A673 (cell line): ENCODE measurements around the gene C9orf50. TPM values are rescaled to one million over a fixed set of nuclear protein-coding genes. Genes with fewer than 3 reads are reported as not detected.

ENCODE experiments used
- BruUV-seq: library from RNA; stranded (reverse); fragments of 400-500 nt; replicated peaks from 2 replicates; lab custom pipeline; 2021; lab: Mats Ljungman, UMichigan
- CTCF ChIA-PET: fragments of 300-600 bp; sonication (Branson Sonifier 250); formaldehyde crosslinking; loops from one replicate; lab custom pipeline; 2022; ENCODE audit warnings: antibody characterized with exemption; lab: Charles Lee
- POLR2A ChIA-PET: fragments of 300-600 bp; sonication (Branson Sonifier 250); formaldehyde crosslinking; loops from one replicate; lab custom pipeline; 2022; ENCODE audit warnings: antibody characterized with exemption; ENCODE audit not compliant: low non-redundant PET; lab: Charles Lee
- DNase-seq: peaks from one replicate; pipeline ENCODE4 v3.0.0-alpha.2; 2015; ENCODE audit warnings: low spot score
- H3K27ac ChIP-seq: fragments of 200-600 bp; sonication (generic); 2 replicates; pipeline ENCODE4 v1.5.1; 2016; ENCODE audit warnings: mixed run types, low read depth, mild to moderate bottlenecking, mixed read lengths, antibody characterized with exemption, low read length; ENCODE audit not compliant: poor library complexity, severe bottlenecking
- H3K27me3 ChIP-seq: fragments of 200-600 bp; sonication (generic); replicated peaks from 2 replicates; pipeline ENCODE4 v1.6.1; 2017; ENCODE audit warnings: mixed run types, low read depth, mild to moderate bottlenecking, mixed read lengths, antibody characterized with exemption, low read length; ENCODE audit not compliant: insufficient read depth, poor library complexity
- H3K36me3 ChIP-seq: fragments of 200-600 bp; sonication (generic); 2 replicates; pipeline ENCODE4 v1.6.1; 2016; ENCODE audit warnings: mixed run types, mild to moderate bottlenecking, mixed read lengths, antibody characterized with exemption, low read length; ENCODE audit not compliant: insufficient read depth, poor library complexity, severe bottlenecking
- H3K4me1 ChIP-seq: fragments of 200-600 bp; sonication (generic); 2 replicates; pipeline ENCODE4 v1.6.1; 2017; ENCODE audit warnings: mixed run types, mild to moderate bottlenecking, mixed read lengths, antibody characterized with exemption, low read length; ENCODE audit not compliant: insufficient read depth, poor library complexity, severe bottlenecking
- H3K4me3 ChIP-seq: fragments of 200-600 bp; sonication (generic); 2 replicates; pipeline ENCODE4 v1.5.1; 2016; ENCODE audit warnings: low read depth, mixed run types, mild to moderate bottlenecking, mixed read lengths, low read length; ENCODE audit not compliant: poor library complexity, severe bottlenecking
- H3K9me3 ChIP-seq: fragments of 200-600 bp; sonication (generic); 2 replicates; pipeline ENCODE4 v1.6.1; 2016; ENCODE audit warnings: mixed run types, low read depth, mild to moderate bottlenecking, mixed read lengths, antibody characterized with exemption, low read length; ENCODE audit not compliant: poor library complexity, severe bottlenecking
- EZH2 ChIP-seq: fragments of 200-600 bp; sonication (generic); IDR thresholded peaks from 2 replicates; pipeline ENCODE4 v1.6.1; 2017; ENCODE audit warnings: borderline replicate concordance, low read depth, mild to moderate bottlenecking, mixed read lengths, antibody characterized with exemption, low read length; ENCODE audit not compliant: poor library complexity, severe bottlenecking
- intact Hi-C: fragments of 100-400 bp; cut with micrococcal nuclease; formaldehyde crosslinking; loops from one replicate; pipeline ENCODE4 v1.10.0; 2022; ENCODE audit not compliant: unreplicated experiment
- total RNA-seq: library from RNA; stranded (reverse); gene quantifications from 2 replicates; pipeline ENCODE4 v1.2.3, GENCODE V29; 2021
- TF ChIP-seq, protein P1 (sequence below): fragments of 300-800, 200-600 bp; sonication (generic); conservative IDR thresholded peaks from 2 replicates; pipeline ENCODE4 v1.5.1; 2017; ENCODE audit warnings: low read depth, mild to moderate bottlenecking, antibody characterized with exemption, low read length, moderate library complexity, mixed read lengths

The C9orf50 gene
- total RNA-seq, 1 experiment from 2014 or later: not detected

DNA sequence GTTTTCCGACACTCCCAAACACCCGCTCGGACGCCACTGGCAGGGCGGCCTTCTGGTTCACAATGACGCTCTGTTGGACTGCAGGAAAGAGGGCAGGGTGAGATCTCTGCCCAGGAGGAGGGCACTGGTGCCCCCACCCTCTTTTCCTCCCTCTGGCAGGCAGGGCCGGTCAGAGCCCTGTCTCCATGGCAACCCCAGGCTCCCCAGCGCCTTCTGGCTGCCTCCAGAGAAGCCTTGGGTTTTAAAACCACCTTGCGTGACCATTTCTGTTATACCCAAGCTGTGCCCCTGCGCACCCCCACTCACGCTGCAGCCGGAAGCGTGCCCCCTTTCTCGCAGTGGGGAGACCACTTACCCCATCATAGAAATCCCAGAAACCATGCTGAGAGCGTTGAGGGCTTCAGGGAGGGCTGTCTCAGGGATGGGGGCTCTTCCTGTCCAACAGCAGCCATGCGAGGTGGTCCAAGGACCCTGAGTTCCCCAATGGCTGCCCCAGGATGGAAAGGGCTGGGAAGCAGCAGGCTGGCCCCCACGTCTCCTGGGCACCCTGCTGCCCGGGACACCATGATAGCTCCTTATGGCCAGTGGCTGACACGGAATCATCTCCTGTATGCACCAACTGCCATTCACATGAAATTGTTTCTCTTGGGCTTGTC is 7.3 kb downstream of the C9orf50 start:
- BruUV-seq: no TSS peak
- H3K4me3 ChIP-seq: no peak overlapping the region
- H3K4me1 ChIP-seq: peaks cover 28% of the 10 kb centered on the region
- CTCF ChIA-PET: interaction anchor here (0.5 to 1.8 kb wide), 3 partner anchors 11 to 482 kb away, joined by 3 to 9 read pairs (median 4); no protein-coding TSS in a partner anchor
- H3K27ac ChIP-seq: no peak overlapping the region
- DNase-seq: no peak
- intact Hi-C loops: loop anchor here (5.0 kb wide), 2 partner anchors 291 to 606 kb away; no protein-coding TSS in a partner anchor
- TF ChIP-seq EZH2: no peak
- TF ChIP-seq, protein P1, sequence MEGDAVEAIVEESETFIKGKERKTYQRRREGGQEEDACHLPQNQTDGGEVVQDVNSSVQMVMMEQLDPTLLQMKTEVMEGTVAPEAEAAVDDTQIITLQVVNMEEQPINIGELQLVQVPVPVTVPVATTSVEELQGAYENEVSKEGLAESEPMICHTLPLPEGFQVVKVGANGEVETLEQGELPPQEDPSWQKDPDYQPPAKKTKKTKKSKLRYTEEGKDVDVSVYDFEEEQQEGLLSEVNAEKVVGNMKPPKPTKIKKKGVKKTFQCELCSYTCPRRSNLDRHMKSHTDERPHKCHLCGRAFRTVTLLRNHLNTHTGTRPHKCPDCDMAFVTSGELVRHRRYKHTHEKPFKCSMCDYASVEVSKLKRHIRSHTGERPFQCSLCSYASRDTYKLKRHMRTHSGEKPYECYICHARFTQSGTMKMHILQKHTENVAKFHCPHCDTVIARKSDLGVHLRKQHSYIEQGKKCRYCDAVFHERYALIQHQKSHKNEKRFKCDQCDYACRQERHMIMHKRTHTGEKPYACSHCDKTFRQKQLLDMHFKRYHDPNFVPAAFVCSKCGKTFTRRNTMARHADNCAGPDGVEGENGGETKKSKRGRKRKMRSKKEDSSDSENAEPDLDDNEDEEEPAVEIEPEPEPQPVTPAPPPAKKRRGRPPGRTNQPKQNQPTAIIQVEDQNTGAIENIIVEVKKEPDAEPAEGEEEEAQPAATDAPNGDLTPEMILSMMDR: no peak
- POLR2A ChIA-PET: interaction anchor here (0.6 kb wide), 1 partner anchor 13 kb away, joined by 3 read pairs; no protein-coding TSS in a partner anchor
- no peaks in the 10 kb centered on the region for H3K27me3 ChIP-seq
- H3K36me3 ChIP-seq: no peaks in the 10 kb centered on the region
- no peaks in the 10 kb centered on the region for H3K9me3 ChIP-seq

DNA sequence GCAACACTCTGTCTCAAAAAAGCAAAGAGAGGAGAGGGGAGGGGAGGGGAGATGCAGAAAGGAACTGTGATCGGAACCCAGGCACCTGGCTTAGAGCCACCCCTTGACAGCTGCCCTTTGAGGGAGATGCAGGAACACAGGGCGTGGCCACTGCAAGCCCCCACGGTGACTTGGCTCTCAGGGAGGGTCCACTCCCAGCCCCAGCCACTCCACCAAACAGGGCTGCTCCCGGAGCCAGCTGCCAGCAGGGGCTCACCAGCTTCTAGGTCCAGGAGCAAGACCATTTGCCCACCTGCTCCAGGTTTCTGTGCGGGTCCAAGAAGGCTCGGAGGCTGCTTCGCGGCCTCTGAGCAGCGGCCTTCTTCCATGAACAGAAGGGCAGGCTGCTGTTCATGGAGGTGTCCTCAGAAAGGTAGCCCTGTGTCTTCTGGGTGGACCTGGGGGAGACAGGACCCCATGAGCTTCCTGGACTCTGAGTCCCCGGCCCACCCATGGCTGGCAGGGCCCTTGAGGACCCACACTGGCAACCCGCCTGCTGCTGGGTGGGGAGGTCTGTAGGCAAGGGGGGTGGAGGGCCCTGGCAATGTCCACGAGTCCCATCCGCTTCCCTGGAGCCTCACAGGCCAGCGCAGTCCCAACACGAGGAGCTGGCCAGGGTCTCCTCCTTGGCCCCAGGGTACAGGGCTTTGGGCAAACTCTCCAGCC is 7.9 kb downstream of the C9orf50 start:
- intact Hi-C loops: loop anchor here (5.0 kb wide), 2 partner anchors 291 to 606 kb away; no protein-coding TSS in a partner anchor
- H3K9me3 ChIP-seq: no peaks in the 10 kb centered on the region
- no peak overlapping the region for H3K27ac ChIP-seq
- CTCF ChIA-PET: interaction anchor here (0.6 to 1.8 kb wide), 2 partner anchors 11 to 39 kb away, joined by 3 to 9 read pairs; no protein-coding TSS in a partner anchor
- TF ChIP-seq, protein P1: no peak
- TF ChIP-seq EZH2: no peak
- no peaks in the 10 kb centered on the region for H3K36me3 ChIP-seq
- BruUV-seq: no TSS peak
- no peaks in the 10 kb centered on the region for H3K27me3 ChIP-seq
- no peak overlapping the region for H3K4me3 ChIP-seq
- no peak for DNase-seq
- H3K4me1 ChIP-seq: peaks cover 34% of the 10 kb centered on the region
- POLR2A ChIA-PET: no interaction called here

DNA sequence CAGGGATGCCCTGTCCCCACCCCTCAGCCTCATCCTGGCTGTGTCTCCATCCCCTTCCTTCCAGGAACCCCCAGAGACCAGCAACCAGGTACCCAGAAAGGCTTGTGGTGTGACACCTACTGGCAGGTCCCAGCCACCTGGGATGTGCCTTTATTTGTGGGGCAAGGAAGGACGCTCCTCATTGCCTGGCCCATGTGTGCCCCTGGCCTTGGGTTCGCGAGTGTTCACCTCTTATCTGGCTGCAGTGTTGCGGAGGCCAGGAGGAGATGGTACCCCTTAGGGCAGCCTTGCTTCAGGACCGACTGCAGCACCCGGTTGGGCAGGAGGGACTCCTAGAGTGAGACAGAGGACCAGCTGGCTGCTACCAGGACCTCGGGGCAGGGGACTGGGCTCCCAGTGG is 8.8 kb downstream of the C9orf50 start:
- TF ChIP-seq EZH2: no peak
- TF ChIP-seq, protein P1: no peak
- Histone ChIP-seq H3K9me3 (no peaks in the 10 kb centered on the region), H3K27ac (no peak overlapping the region), H3K27me3 (no peaks in the 10 kb centered on the region), H3K4me3 (no peak overlapping the region), H3K36me3 (no peaks in the 10 kb centered on the region), H3K4me1 (peaks cover 42% of the 10 kb centered on the region)
- no TSS peak for BruUV-seq
- intact Hi-C loops: loop anchor here (5.0 kb wide), 2 partner anchors 290 to 605 kb away; no protein-coding TSS in a partner anchor
- no peak for DNase-seq
- ChIA-PET POLR2A (no interaction called here), CTCF (interaction anchor here (1.2 to 1.4 kb wide), 2 partner anchors 8 to 480 kb away, joined by 5 read pairs; no protein-coding TSS in a partner anchor)
